Stimulated activated CD8-positive, alpha-beta memory T cell treated with anti-CD3 and anti-CD28 coated beads, Interleukin-12 subunit alpha, Interleukin-12 subunit beta, amount 100 ng/mL, for 24 hours (primary cell): Measurements from ENCODE around the gene SLC34A1.

Experiments used
- DNase-seq: peaks from one replicate; pipeline ENCODE4 v3.0.0-alpha.2; 2020; ENCODE audit errors: extremely low read depth

Gene SLC34A1

DNA sequence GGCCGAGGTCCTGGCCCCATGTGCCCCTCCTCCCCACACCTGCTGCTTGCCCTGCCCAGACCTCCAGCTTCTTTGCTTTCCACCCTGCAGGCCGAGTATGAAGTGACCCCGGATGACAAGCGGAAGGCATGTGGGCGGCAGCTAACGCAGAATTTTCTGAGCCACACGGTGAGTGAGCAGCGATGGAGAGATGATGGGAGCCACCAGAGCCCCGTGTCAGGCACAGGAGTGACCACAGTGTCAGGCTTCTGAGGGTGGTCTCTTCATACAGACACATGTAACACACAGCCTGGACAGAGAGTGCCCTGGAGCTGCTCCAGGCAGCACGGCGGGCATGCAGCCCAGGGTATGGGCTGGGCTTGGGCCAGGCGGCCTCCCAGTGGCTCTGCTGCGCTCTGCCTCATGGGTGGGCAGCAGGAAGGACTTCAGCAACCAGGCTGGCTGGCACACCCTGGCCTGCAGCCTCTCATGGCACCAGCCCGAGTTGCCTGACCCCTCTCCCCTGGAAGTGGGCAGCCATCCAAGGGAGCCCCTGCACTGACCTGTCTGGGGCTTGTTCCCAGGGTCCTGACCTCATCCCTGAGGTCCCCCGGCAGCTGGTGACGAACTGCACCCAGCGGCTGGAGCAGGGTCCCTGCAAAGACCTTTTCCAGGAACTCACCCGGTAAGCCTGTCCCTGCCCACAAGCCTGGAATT is 48.1 kb downstream of the SLC34A1 start:
- DNase-seq = no peak

DNA sequence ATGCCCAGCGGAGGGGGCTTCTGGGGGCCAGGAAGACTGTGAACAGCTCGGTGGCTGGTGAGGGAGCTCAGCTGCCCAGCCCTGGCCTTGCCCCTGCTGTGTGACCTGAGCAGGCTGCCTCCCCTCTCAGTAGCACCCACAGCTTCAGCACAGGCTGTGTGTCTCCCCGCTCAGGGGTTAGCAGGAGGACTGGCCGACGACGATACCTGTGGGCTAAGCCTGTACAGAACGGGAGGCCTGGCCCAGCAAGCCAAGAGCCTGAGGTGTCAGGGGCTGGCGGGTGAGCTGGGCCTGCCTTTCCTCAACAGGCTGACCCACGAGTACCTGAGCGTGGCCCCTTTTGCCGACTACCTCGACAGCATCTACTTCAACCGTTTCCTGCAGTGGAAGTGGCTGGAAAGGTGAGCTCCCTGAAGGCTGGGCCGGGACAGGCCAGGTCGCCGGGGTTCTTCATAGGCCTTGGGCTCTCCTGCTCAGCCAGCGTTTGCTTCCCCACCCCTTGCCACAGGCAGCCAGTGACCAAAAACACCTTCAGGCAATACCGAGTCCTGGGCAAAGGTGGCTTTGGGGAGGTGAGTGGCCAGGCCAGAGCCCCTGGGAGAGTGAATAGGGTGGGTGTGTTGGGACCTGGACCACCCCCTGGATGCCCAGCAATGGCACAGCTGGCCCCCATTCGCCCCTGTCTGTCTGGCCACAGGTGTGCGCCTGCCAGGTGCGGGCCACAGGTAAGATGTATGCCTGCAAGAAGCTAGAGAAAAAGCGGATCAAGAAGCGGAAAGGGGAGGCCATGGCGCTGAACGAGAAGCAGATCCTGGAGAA is 48.8 kb downstream of the SLC34A1 start:
- DNase-seq = no peak

DNA sequence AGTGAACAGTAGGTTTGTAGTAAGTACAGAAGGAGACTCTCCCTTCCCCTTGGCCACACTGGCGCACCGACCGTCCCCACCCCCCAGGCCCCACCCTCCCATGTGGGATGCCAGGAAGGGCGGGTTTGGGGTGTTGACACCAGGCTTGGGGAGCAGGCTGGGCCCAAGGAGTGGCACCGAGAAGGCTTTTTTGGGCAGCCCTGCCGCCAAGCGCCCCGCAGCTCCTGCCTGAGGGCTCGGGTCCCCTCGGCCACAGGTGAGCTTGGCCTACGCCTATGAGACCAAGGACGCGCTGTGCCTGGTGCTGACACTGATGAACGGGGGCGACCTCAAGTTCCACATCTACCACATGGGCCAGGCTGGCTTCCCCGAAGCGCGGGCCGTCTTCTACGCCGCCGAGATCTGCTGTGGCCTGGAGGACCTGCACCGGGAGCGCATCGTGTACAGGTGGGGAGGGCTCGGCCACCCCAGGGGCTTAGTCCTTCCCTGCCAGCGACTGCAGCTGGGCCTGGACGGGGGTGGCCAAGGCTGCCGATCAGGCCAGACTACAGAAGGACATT is 49.5 kb downstream of the SLC34A1 start:
- DNase-seq = no peak

DNA sequence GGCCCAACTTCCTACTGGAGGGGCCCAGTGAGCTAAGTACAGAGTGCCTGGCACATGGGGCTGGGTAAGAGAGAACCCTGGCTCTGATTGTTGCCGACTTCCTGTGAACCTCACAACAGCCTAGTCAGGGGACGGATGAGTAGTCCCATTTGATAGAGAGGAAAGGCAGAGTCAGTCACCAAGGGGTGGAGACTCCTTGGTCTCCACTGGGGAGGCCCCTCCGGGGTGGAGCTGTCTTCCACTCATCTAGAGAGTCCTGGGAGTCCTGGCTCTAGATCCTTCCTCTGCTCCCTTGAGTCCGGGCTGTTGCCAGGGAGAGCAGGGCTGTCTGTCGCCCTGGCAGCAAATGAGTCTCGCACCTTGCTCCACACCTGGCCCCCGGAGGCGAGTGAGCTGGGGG is 50.2 kb downstream of the SLC34A1 start:
- no peak for DNase-seq

DNA sequence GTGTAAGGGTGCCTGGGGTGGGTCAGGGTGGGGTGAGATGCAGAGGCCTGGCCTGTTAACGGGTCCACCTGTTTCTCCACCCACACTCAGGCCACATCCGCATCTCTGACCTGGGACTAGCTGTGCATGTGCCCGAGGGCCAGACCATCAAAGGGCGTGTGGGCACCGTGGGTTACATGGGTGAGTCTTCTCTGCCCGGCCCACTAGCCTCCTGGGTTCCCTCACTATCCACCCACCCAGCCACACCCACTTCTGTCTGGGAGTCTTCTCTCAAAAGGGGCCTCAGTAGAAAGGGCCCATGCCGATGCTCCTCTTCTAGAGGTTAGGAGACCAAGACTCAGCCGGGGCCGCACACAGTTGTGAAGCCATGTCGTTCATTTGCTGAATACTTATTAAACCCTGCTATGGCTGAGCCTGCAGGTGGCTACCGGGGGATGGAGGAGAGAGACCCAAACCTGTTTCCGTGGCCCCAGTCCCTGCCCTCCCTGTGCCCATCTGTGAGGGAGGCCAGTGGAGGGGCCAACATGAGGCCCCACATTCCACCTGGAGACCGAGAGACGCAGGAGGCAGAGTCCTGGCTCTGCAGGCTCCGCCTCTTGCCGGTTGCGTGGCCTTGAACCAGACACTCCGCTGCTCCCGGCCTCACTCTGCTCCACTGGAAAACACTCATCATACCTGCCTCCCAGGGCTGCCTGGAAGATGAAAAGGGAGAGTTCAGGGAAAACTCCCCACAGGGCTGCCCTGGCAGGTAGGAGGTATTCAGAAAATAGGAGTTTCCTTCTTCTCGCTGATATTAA is 50.9 kb downstream of the SLC34A1 start:
- DNase-seq = no peak

DNA sequence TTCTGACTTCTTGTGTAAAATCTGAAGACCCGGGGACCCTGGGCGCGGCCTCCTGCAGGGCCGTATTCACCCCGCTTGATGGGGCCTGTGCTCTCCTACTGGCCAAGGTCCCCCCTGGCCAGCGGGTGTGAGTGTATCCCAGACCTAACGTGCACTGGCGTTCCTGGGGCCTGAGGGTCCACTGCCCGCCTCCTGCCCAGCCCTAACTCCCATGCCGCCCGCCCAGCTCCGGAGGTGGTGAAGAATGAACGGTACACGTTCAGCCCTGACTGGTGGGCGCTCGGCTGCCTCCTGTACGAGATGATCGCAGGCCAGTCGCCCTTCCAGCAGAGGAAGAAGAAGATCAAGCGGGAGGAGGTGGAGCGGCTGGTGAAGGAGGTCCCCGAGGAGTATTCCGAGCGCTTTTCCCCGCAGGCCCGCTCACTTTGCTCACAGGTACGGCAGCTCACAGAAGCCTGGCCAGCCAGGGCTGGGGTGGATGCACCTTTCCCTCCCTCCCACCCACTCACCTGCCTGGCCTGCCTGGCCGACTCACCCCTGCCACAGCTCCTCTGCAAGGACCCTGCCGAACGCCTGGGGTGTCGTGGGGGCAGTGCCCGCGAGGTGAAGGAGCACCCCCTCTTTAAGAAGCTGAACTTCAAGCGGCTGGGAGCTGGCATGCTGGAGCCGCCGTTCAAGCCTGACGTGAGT is 51.8 kb downstream of the SLC34A1 start:
- DNase-seq = no peak

DNA sequence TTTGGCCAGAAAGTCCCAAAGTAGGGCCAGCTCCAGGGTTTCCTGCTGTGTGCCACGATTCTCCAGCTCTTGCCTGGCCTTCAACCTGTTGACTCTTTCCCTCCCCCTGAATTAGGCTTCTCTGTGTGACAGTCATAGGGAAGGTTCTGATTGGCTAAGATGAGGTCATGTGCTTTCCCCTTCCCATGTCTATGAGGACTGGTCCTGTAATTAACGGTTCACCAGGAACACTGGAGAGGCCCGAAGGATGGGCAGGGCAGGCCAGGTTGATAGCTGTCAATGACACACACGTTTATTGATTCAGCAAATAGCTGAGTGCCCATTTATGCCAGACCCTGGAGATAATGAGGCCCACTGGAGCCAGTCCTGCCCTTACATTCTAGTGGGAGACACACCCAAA is 53.4 kb downstream of the SLC34A1 start:
- no peak for DNase-seq

DNA sequence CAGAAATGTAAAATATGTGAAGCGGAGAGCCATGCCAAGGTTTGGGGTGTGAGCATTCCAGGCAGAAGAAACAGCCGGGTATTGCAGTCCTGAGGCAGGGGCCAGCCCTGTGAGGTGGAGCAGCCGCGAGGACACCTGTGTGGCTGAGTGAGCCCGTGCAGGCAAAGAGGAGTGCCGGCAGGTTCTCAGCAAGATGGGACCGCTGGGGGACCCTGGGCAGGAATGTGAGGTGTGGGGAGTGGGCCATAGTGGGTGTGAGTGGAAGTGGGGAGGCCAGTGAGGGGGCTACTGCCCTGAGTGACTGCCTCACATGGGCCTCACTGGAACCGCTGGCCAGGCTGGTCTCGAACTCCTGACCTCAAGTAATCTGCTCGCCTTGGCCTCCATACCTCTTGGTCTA is 54.2 kb downstream of the SLC34A1 start:
- no peak for DNase-seq

DNA sequence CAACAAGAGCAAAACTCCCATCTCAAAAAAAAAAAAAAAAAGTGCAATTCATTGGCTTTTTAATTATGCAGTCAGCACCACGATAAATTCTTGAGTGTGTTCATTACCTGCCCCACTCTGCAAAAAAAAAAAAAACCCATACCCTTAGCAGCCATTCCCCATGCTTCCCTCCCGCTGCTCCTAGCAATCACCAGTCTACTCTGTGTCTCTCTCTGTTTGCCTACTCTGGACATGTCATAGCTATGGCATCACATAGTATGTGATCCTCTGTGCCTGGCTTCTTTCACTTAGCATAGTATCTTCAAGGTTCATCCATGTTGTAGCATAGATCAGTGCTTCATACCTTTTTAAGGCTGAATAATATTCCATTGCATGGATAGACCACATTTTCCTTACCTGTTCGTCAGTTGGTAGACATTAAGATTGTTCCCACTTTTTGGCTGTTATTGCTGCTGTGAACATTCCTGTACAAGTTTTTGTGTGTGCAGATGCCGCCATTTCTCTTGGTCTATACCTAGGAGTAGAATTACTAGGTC is 55.4 kb downstream of the SLC34A1 start:
- DNase-seq = no peak

DNA sequence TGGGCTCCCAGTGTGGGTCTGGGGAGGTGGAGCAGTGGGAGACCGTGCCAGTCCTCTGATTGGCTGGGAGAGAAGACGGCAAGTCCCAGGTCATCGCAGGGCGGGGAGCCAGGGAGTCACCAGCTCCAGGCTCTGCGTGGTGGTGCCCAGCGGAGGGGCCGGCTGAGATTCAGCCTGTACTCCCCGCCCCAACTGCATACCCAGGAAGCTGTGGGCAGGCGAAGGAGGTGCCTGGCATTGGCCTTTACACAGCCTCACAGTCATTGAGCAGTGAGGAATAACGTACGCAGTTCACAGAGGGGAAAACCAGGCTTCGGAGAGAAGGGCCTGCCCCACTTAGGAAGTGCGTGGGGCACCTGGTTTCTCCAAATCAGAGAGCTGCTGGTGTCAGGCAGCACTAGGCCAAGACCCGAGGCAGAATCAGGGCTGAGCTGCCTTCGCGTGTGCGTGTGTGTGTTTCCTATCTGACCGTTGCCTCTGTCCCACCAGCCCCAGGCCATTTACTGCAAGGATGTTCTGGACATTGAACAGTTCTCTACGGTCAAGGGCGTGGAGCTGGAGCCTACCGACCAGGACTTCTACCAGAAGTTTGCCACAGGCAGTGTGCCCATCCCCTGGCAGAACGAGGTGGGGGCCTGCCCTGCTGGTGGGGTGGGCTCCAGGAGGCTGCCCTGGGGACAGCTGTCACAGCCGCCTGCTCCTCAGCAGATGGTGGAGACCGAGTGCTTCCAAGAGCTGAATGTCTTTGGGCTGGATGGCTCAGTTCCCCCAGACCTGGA is 56.2 kb downstream of the SLC34A1 start:
- no peak for DNase-seq

DNA sequence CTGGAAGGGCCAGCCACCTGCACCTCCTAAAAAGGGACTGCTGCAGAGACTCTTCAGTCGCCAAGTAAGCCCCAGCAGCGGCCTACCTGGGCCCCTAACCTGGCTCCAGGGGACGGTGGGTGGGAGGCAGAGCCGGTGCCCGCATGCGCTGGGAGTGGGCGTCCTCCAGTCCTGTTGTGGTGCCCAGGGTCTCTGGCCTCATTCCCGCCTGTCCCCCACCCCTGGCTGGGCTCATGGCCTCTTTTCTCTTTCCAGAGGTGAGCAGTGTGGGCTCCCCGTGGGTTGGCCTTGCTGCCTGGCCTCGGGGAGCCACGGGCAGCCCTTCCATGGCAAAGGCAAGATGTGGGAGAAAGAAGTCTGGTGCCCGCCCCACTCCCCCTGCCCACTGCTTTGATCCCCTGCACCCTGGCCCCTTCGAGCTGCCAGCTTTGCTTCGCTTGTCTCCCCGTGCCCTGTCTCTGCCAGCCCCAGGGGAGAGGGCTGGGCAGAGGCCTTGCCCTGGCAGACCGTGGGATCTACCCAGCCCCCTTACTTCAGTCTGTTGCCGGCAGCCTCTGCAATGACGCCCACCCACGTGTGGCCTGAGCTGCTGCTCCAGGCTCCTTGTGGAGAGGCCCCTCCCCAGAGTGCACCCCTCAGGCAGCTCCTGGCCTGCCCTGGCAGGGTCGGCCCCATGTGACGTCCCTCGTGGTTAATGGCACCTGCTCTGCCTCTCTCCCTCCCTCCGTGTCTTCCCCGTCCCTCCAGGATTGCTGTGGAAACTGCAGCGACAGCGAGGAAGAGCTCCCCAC is 57.0 kb downstream of the SLC34A1 start:
- DNase-seq = no peak

DNA sequence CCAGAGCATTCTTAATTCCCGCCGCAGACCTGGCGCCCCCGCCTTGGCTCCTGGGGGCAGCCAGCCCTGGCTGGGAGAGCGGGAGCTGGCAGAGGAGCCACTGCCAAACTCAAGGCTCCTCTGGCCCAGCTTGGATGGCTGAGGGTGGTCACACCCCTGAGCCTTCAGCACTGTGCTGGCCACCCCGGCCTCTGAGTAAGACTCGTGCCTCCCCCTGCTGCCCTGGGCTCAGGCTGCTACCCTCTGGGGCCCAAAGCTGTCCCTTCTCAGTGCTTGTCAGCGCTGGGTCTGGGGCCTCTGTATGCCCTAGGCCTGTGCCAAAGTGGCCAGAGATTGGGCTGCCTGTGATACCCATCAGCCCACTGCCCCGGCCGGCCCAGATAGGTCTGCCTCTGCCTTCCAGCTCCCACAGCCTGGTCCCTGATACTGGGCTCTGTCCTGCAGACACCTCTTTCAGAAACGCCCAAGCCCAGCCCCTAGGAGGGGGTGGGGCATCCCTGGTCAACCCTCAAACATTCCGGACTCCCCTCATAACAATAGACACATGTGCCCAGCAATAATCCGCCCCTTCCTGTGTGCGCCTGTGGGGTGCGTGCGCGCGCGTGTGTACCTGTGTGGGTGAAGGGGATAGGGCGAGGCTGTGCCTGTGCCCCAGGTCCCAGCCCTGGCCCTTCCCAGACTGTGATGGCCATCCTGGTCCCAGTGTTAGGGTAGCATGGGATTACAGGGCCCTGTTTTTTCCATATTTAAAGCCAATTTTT is 58.0 kb downstream of the SLC34A1 start:
- DNase-seq = no peak

DNA sequence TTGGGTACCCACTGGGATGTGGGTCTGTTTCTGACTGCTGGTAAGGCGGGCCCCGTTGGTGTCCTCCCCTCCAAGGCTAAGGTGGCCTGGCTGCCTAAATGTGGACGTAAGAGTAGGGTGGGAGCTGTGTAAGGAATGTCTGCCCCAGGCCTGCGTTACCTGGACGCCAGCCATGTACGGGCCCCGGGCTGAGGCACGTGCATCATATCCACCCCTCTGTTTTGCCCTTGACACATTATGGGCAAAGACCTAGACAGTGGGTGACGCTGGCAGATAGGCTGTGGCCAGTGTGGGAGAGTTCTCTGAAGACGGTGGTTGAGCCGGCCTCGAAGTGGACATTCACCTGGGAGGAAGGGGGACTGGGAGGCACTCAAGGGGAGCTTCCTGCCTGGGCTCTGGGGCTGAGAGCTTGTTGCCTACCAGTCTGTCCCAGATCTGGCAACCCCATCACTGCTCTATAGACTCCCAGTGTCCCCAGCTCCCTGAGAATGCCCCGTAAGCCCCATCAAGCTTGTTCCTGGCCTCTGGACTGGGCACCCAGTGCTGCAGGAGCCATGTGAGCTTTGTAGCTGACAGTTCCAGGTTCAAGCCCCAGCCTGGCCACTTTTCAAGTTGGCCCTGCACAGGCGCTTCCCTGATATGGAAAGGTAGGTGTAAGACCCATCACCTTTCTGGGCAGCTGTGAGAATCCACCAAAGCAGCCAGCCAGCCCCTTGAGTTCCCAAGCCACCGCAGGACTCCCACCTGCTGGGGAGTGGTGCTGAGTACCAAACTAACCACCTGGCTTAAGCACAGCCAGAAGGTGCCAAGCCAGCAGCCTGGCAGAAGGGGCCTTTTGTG is 59.1 kb downstream of the SLC34A1 start:
- no peak for DNase-seq

DNA sequence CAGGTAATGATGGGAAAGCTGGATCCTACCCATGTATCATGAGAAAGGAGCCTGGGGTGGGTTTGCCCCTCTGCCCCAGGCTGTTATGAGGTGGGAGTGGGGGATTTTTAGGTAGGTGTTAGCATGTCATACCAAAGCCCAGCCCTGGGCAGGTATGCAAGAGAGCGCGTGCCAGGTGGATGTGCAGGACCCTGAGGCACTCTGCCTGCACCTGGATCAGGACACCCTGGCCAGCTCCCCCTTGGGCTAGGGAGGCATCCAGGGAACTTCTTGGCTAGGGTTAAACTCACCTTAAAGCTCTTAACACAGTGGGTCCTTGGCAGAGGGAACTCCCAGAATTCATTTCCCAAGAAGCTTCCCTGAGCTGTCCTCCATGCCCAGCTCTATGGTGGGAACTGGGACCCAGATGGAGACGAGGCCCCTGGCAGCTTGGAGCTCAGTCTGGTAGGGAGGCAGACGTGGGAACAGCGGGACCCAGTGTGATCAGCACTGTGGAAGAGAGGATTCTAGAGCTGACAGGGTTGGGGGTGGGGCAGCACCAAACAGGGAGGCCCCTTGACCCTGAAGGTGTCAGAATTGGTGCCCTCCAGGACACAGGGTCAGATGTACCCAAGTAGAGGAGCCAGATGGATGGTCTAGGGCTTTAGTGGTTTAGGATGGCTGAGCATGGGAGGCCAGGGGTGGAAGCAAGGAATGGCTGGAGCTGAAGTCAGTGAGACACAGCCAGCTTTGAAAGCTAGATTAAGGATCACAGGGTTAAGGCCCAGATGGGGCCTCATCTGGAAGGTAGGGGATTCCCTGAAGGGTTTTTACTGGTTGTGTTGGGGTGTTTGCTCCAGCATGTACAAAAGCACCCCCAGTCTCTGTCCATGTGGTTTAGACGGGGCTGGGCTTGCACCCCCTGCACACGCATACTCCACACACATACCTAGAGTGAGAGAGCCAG is 60.1 kb downstream of the SLC34A1 start:
- no peak for DNase-seq

DNA sequence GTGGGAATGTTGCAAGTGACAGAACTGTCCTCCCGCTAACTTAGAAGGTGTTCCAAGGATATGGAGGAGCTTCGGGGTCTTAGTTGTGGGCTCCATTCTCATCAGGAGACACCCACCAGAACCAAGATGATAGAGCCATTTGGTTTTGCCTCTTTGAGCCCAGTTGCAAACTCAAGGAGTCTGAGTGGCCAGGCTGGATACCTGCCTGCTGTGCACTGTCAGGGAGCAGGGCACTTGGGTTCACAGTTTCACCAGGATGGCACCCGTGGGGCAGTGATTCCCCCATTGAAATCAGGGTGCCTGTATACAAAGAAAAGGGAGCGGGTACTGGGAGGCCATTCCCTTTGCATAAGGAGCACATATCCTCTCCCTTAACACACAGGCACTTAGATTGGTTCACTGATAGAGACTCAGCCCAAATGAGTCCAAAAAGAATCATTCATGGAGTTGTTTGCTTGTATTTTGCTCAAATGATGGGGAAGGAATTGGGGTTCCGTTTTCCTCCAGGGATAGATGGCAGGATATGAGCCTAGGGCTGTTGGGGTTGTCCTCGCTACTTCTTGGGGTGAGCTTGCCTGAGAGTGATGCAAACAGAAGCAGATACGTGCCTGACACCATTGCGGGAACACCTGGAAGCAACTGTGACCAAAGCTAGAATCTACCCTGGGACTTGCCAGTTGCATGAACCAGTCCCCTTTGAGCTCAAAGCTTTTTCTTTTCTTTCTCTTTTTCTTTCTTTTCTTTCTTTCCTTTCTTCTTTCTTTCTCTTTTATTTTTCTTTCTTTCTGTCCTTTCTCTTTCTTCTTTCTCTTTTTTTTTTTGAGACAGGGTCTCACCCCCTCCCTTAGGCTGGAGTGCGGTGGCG is 61.0 kb downstream of the SLC34A1 start:
- DNase-seq = no peak

DNA sequence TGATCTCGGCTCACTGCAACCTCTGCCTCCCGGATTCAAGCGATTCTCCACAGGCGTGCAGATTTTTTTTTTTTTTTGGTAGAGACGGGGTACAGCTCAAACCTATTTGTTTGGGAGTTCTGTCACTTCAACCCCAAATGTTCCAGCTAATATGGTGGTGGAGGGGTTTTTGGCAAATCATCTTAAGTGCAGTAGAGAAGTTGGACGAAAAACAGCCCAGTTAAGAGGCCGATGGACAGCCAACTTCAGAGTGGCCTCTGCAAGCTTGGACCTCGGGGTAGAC is 61.6 kb downstream of the SLC34A1 start:
- DNase-seq = no peak
